ENCODE measurements around the gene MAST4.
"Not testable (repeated sequence)": the region's sequence is repeated elsewhere in the genome, so short reads cannot be mapped to it uniquely, and the experiment has no call there.

MAST4 gene

GRCh38 chr5:67166460-67167285 is 570.5 kb downstream of the MAST4 start:
- no peak for DNase-seq (ENCODE audit: extremely low read depth, insufficient read length)
- Histone ChIP-seq H3K36me3 (ENCODE audit: control insufficient read depth, insufficient read depth, low read length) (no peaks in the 10 kb centered on the region), H3K4me3 (replicated peaks; ENCODE audit: low read depth, low read length) (peak overlapping the region; percentile 4; the same call in 1 of the 2 replicates), H3K27me3 (replicated peaks; ENCODE audit: control insufficient read depth, insufficient read depth, low read length) (no peaks in the 10 kb centered on the region; the same call in 1 of the 2 replicates)
- TF ChIP-seq CTCF (IDR thresholded peaks at IDR 0.05; ENCODE audit: insufficient read depth, low read length, poor library complexity, severe bottlenecking), result no peak

GRCh38 chr5:67168069-67168468 is 571.9 kb downstream of the MAST4 start:
- Histone ChIP-seq H3K27me3 (replicated peaks; ENCODE audit: control insufficient read depth, insufficient read depth, low read length) (no peaks in the 10 kb centered on the region), H3K4me3 (replicated peaks; ENCODE audit: low read depth, low read length) (no peak overlapping the region), H3K36me3 (ENCODE audit: control insufficient read depth, insufficient read depth, low read length) (no peaks in the 10 kb centered on the region)
- no peak for DNase-seq (ENCODE audit: extremely low read depth, insufficient read length)
- TF ChIP-seq CTCF (IDR thresholded peaks at IDR 0.05; ENCODE audit: insufficient read depth, low read length, poor library complexity, severe bottlenecking), result no peak

DNA sequence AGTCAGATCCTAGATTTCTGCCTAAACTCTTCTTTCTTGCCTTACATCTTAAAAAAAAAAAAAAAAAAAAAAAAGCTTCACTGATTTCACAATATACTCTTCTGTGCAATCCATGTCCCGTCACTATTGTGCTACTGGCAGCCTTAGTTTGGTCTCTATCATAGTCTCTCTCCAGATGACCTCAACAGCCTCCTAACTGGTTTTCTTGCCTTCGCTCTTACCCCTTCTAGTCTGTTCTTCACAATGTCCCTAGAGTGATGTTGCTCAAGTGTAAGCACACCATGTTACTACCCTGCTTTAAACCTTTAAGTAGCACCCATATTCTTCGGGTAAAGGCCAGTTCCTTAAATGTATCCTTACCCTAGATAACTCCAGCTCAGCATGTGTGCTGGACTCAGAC is 574.6 kb downstream of the MAST4 start:
- TF ChIP-seq CTCF (IDR thresholded peaks at IDR 0.05; ENCODE audit: insufficient read depth, low read length, poor library complexity, severe bottlenecking), result no peak
- no peak overlapping the region for H3K4me3 ChIP-seq (replicated peaks; ENCODE audit: low read depth, low read length)
- H3K36me3 ChIP-seq (ENCODE audit: control insufficient read depth, insufficient read depth, low read length), result no peaks in the 10 kb centered on the region
- no peak for DNase-seq (ENCODE audit: extremely low read depth, insufficient read length)
- no peaks in the 10 kb centered on the region for H3K27me3 ChIP-seq (replicated peaks; ENCODE audit: control insufficient read depth, insufficient read depth, low read length)

DNA sequence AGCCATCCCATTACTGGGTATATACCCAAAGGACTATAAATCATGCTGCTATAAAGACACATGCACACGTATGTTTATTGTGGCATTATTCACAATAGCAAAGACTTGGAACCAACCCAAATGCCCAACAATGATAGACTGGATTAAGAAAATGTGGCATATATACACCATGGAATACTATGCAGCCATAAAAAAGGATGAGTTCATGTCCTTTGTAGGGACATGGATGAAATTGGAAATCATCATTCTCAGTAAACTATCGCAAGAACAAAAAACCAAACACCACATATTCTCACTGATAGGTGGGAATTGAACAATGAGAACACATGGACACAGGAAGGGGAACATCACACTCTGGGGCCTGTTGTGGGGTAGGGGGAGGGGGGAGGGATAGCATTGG is 577.2 kb downstream of the MAST4 start:
- not testable (repeated sequence) for DNase-seq (ENCODE audit: extremely low read depth, insufficient read length); H3K4me3 ChIP-seq (replicated peaks; ENCODE audit: low read depth, low read length); H3K36me3 ChIP-seq (ENCODE audit: control insufficient read depth, insufficient read depth, low read length); H3K27me3 ChIP-seq (replicated peaks; ENCODE audit: control insufficient read depth, insufficient read depth, low read length)

DNA sequence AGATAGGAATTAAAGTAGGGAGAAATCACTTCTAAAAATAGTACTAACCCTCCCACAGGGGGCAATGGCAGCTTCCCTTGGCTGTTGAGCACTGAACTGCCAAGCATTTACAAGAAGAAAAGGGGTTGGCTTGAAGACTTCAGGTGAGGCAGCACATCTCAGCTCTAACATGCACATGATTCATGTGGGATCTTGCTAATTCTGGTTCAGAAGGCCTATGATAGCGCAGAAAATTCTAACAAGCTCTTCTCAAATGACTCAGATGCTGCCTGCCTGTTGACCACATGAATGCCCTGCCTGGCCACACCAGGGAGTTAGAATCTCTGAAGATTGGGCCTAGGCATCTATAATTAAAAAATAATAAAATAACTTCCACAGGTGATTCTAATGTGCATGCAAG is 577.8 kb downstream of the MAST4 start:
- TF ChIP-seq CTCF (IDR thresholded peaks at IDR 0.05; ENCODE audit: insufficient read depth, low read length, poor library complexity, severe bottlenecking), result no peak
- no peak overlapping the region for H3K4me3 ChIP-seq (replicated peaks; ENCODE audit: low read depth, low read length)
- DNase-seq (ENCODE audit: extremely low read depth, insufficient read length), result no peak
- no peaks in the 10 kb centered on the region for H3K36me3 ChIP-seq (ENCODE audit: control insufficient read depth, insufficient read depth, low read length)
- H3K27me3 ChIP-seq (replicated peaks; ENCODE audit: control insufficient read depth, insufficient read depth, low read length), result no peaks in the 10 kb centered on the region

- Histone ChIP-seq H3K4me3 (replicated peaks; ENCODE audit: low read depth, low read length) (no peak overlapping the region), H3K36me3 (ENCODE audit: control insufficient read depth, insufficient read depth, low read length) (no peaks in the 10 kb centered on the region), H3K27me3 (replicated peaks; ENCODE audit: control insufficient read depth, insufficient read depth, low read length) (no peaks in the 10 kb centered on the region)
- TF ChIP-seq CTCF (IDR thresholded peaks at IDR 0.05; ENCODE audit: insufficient read depth, low read length, poor library complexity, severe bottlenecking), result no peak
- no peak for DNase-seq (ENCODE audit: extremely low read depth, insufficient read length)
Observed at GRCh38 chr5:67176936-67177335, 580.7 kb downstream of the MAST4 start.

Measured in GM06990 (cell line).